ENCODE measurements around the gene METTL1. TPM values are rescaled to one million over a fixed set of nuclear protein-coding genes. Genes with fewer than 3 reads are reported as not detected.
A peak's percentile ranks its signal among the peaks of the same experiment; 100 is the strongest.

The METTL1 gene
- total RNA-seq, 1 experiment from 2014 or later, result 13.8 TPM

- H3K36me3 ChIP-seq (replicated peaks; ENCODE audit: control insufficient read depth, insufficient read depth, low read length), result no peaks in the 10 kb centered on the region; the same call in 1 of the 2 replicates
- no peak overlapping the region for H3K4me3 ChIP-seq (ENCODE audit: insufficient read depth, low read depth, low read length)
- no peak for DNase-seq
- no peaks in the 10 kb centered on the region for H3K27me3 ChIP-seq (ENCODE audit: control insufficient read depth, insufficient read depth, low read length)
Observed at GRCh38 chr12:57809425-57809824, 37.5 kb upstream of the METTL1 start.

GRCh38 chr12:57808351-57808750, 36.4 kb upstream of the METTL1 start:
- Histone ChIP-seq H3K4me3 (ENCODE audit: insufficient read depth, low read depth, low read length) (no peak overlapping the region), H3K36me3 (replicated peaks; ENCODE audit: control insufficient read depth, insufficient read depth, low read length) (no peaks in the 10 kb centered on the region; the same call in 1 of the 2 replicates)

GRCh38 chr12:57807285-57807684, 35.4 kb upstream of the METTL1 start:
- no peak overlapping the region for H3K4me3 ChIP-seq (ENCODE audit: insufficient read depth, low read depth, low read length)
- H3K27me3 ChIP-seq (ENCODE audit: control insufficient read depth, insufficient read depth, low read length), result no peaks in the 10 kb centered on the region
- no peak for DNase-seq
- H3K36me3 ChIP-seq (replicated peaks; ENCODE audit: control insufficient read depth, insufficient read depth, low read length), result no peaks in the 10 kb centered on the region; the same call in 1 of the 2 replicates

More at GRCh38 chr12:57808351-57808750, 36.4 kb upstream of the METTL1 start:
- DNase-seq, result no peak
- H3K27me3 ChIP-seq (ENCODE audit: control insufficient read depth, insufficient read depth, low read length), result no peaks in the 10 kb centered on the region

GRCh38 chr12:57806677-57807076, 34.8 kb upstream of the METTL1 start:
- Histone ChIP-seq H3K27me3 (ENCODE audit: control insufficient read depth, insufficient read depth, low read length) (no peaks in the 10 kb centered on the region), H3K4me3 (ENCODE audit: insufficient read depth, low read depth, low read length) (no peak overlapping the region), H3K36me3 (replicated peaks; ENCODE audit: control insufficient read depth, insufficient read depth, low read length) (no peaks in the 10 kb centered on the region; the same call in 1 of the 2 replicates)
- DNase-seq, result no peak

- peak; percentile 87 for DNase-seq
- Histone ChIP-seq H3K36me3 (replicated peaks; ENCODE audit: control insufficient read depth, insufficient read depth, low read length) (no peaks in the 10 kb centered on the region; the same call in 1 of the 2 replicates), H3K4me3 (ENCODE audit: insufficient read depth, low read depth, low read length) (no peak overlapping the region), H3K27me3 (ENCODE audit: control insufficient read depth, insufficient read depth, low read length) (no peaks in the 10 kb centered on the region)
Observed at GRCh38 chr12:57803319-57803893, 31.5 kb upstream of the METTL1 start.

- no peak overlapping the region for H3K4me3 ChIP-seq (ENCODE audit: insufficient read depth, low read depth, low read length)
- H3K27me3 ChIP-seq (ENCODE audit: control insufficient read depth, insufficient read depth, low read length), result no peaks in the 10 kb centered on the region
- DNase-seq, result no peak
- H3K36me3 ChIP-seq (replicated peaks; ENCODE audit: control insufficient read depth, insufficient read depth, low read length), result no peaks in the 10 kb centered on the region; the same call in 1 of the 2 replicates
Observed at GRCh38 chr12:57802607-57803006, 30.7 kb upstream of the METTL1 start.

- DNase-seq, result no peak
- no peaks in the 10 kb centered on the region for H3K27me3 ChIP-seq (ENCODE audit: control insufficient read depth, insufficient read depth, low read length)
- H3K36me3 ChIP-seq (replicated peaks; ENCODE audit: control insufficient read depth, insufficient read depth, low read length), result peaks cover 8% of the 10 kb centered on the region
- no peak overlapping the region for H3K4me3 ChIP-seq (ENCODE audit: insufficient read depth, low read depth, low read length)
Observed at GRCh38 chr12:57800965-57801364, 29.1 kb upstream of the METTL1 start.

- H3K4me3 ChIP-seq (ENCODE audit: insufficient read depth, low read depth, low read length), result no peak overlapping the region
- no peak for DNase-seq
- H3K36me3 ChIP-seq (replicated peaks; ENCODE audit: control insufficient read depth, insufficient read depth, low read length), result peaks cover 11% of the 10 kb centered on the region
- no peaks in the 10 kb centered on the region for H3K27me3 ChIP-seq (ENCODE audit: control insufficient read depth, insufficient read depth, low read length)
Observed at GRCh38 chr12:57797933-57798332, 26.0 kb upstream of the METTL1 start.

- Histone ChIP-seq H3K36me3 (replicated peaks; ENCODE audit: control insufficient read depth, insufficient read depth, low read length) (peaks cover 14% of the 10 kb centered on the region), H3K27me3 (ENCODE audit: control insufficient read depth, insufficient read depth, low read length) (no peaks in the 10 kb centered on the region), H3K4me3 (ENCODE audit: insufficient read depth, low read depth, low read length) (no peak overlapping the region)
- DNase-seq, result no peak
Observed at GRCh38 chr12:57796996-57797395, 25.1 kb upstream of the METTL1 start.

- Histone ChIP-seq H3K36me3 (replicated peaks; ENCODE audit: control insufficient read depth, insufficient read depth, low read length) (peaks cover 14% of the 10 kb centered on the region), H3K4me3 (ENCODE audit: insufficient read depth, low read depth, low read length) (no peak overlapping the region), H3K27me3 (ENCODE audit: control insufficient read depth, insufficient read depth, low read length) (no peaks in the 10 kb centered on the region)
- no peak for DNase-seq
Observed at GRCh38 chr12:57795354-57795753, 23.4 kb upstream of the METTL1 start.

GRCh38 chr12:57793920-57794319, 22.0 kb upstream of the METTL1 start:
- Histone ChIP-seq H3K4me3 (ENCODE audit: insufficient read depth, low read depth, low read length) (no peak overlapping the region), H3K36me3 (replicated peaks; ENCODE audit: control insufficient read depth, insufficient read depth, low read length) (peaks cover 14% of the 10 kb centered on the region), H3K27me3 (ENCODE audit: control insufficient read depth, insufficient read depth, low read length) (no peaks in the 10 kb centered on the region)
- no peak for DNase-seq

- peaks cover 8% of the 10 kb centered on the region for H3K36me3 ChIP-seq (replicated peaks; ENCODE audit: control insufficient read depth, insufficient read depth, low read length)
- no peaks in the 10 kb centered on the region for H3K27me3 ChIP-seq (ENCODE audit: control insufficient read depth, insufficient read depth, low read length)
- no peak overlapping the region for H3K4me3 ChIP-seq (ENCODE audit: insufficient read depth, low read depth, low read length)
- no peak for DNase-seq
Observed at GRCh38 chr12:57783861-57784260, 12.0 kb upstream of the METTL1 start.

- no peaks in the 10 kb centered on the region for H3K27me3 ChIP-seq (ENCODE audit: control insufficient read depth, insufficient read depth, low read length)
- peak overlapping the region; percentile 97 for H3K4me3 ChIP-seq (ENCODE audit: insufficient read depth, low read depth, low read length)
- peaks cover 8% of the 10 kb centered on the region for H3K36me3 ChIP-seq (replicated peaks; ENCODE audit: control insufficient read depth, insufficient read depth, low read length)
- no peak for DNase-seq
Observed at GRCh38 chr12:57783466-57783801, 11.5 kb upstream of the METTL1 start.

GRCh38 chr12:57782608-57783465, 10.9 kb upstream of the METTL1 start, which contains the start of gene TSFM:
Gene TSFM, plus strand, starts transcription at chr12:57782787. Its CDS starts 15 bp downstream, at chr12:57782802.
- peak within 1 kb of the TSS; percentile 97 for H3K4me3 ChIP-seq (ENCODE audit: insufficient read depth, low read depth, low read length)
- DNase-seq, result peak; percentile 90
- H3K27me3 ChIP-seq (ENCODE audit: control insufficient read depth, insufficient read depth, low read length), result no peaks in the 10 kb centered on the region
- peaks cover 8% of the 10 kb centered on the region for H3K36me3 ChIP-seq (replicated peaks; ENCODE audit: control insufficient read depth, insufficient read depth, low read length)

- Histone ChIP-seq H3K27me3 (ENCODE audit: control insufficient read depth, insufficient read depth, low read length) (no peaks in the 10 kb centered on the region), H3K4me3 (ENCODE audit: insufficient read depth, low read depth, low read length) (no peak overlapping the region)
- DNase-seq, result no peak
Observed at GRCh38 chr12:57782243-57782607, 10.3 kb upstream of the METTL1 start.

More at GRCh38 chr12:57782243-57782607, 10.3 kb upstream of the METTL1 start:
- H3K36me3 ChIP-seq (replicated peaks; ENCODE audit: control insufficient read depth, insufficient read depth, low read length), result peaks cover 8% of the 10 kb centered on the region

All from H7 (cell line).